ENCODE measurements around the gene AKR7A3.

DNA sequence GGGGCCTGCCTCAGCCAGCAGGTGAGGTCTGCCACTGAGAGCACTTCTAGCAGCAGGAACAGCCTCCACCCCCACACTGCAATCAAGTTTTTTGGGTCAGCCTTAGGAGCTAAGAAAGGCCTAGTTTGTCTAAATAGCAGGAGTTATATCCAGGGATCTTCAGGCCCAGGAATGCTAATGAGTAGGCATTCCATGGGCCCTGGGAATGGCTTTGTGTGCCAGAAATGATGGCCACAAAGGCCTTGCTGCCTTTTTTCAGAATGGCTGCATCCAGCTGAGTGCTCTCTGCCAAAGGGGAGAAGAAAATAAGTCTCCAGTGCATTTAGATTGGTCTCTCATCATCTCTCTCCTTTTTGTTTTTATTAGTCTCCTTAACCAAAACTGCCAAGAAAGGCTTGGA, 34.2 kb downstream of the AKR7A3 start:
- TF ChIP-seq, protein P1, sequence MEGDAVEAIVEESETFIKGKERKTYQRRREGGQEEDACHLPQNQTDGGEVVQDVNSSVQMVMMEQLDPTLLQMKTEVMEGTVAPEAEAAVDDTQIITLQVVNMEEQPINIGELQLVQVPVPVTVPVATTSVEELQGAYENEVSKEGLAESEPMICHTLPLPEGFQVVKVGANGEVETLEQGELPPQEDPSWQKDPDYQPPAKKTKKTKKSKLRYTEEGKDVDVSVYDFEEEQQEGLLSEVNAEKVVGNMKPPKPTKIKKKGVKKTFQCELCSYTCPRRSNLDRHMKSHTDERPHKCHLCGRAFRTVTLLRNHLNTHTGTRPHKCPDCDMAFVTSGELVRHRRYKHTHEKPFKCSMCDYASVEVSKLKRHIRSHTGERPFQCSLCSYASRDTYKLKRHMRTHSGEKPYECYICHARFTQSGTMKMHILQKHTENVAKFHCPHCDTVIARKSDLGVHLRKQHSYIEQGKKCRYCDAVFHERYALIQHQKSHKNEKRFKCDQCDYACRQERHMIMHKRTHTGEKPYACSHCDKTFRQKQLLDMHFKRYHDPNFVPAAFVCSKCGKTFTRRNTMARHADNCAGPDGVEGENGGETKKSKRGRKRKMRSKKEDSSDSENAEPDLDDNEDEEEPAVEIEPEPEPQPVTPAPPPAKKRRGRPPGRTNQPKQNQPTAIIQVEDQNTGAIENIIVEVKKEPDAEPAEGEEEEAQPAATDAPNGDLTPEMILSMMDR (IDR thresholded peaks at IDR 0.05; ENCODE audit: low read depth, low read length, poor library complexity, severe bottlenecking) = no peak
- no peak for TF ChIP-seq EZH2phosphoT487 (IDR thresholded peaks at IDR 0.05; ENCODE audit: borderline replicate concordance, low read length)

Measured in DOHH2 (cell line).